H1 (cell line): ENCODE data around the gene SARNP. TPM values are rescaled to one million over a fixed set of nuclear protein-coding genes. Genes with fewer than 3 reads are reported as not detected.
A peak's percentile ranks its signal among the peaks of the same experiment; 100 is the strongest.

Source experiments
- CTCF ChIA-PET: fragments of 300-600 bp; sonication (Branson Sonifier 250); formaldehyde crosslinking; loops from one replicate; lab custom pipeline; 2021; ENCODE audit not compliant: partially characterized antibody; lab: Charles Lee
- POLR2A ChIA-PET: fragments of 300-600 bp; sonication (Branson Sonifier 250); formaldehyde crosslinking; loops from one replicate; lab custom pipeline; 2021; ENCODE audit warnings: inconsistent platforms; ENCODE audit not compliant: partially characterized antibody; lab: Charles Lee
- DNase-seq, 2 experiments: peaks; one replicate each; pipeline versions ENCODE4 v3.0.0 to v3.0.0-alpha.2; 2010 to 2022; ENCODE audit warnings: low spot score in 2 of 2, low read depth in 1 of 2, mixed read lengths in 1 of 2
- FAIRE-seq: peaks from 2 replicates; lab custom pipeline; 2011; peaks lifted over from hg19 to GRCh38; lab: Jason Lieb, UNC
- H2AFZ ChIP-seq: 2 replicates; pipeline ENCODE4 v1.8.1; 2012; ENCODE audit warnings: low read length, inconsistent platforms
- H2AK5ac ChIP-seq: 2 replicates; pipeline ENCODE4 v1.6.1; 2013; ENCODE audit warnings: low read depth, low read length
- H2BK120ac ChIP-seq: replicated peaks from 2 replicates; pipeline ENCODE3; 2013; ENCODE audit warnings: low read depth, low read length, inconsistent platforms
- H2BK12ac ChIP-seq: 2 replicates; pipeline ENCODE4 v1.6.1; 2013; ENCODE audit warnings: low read depth, low read length
- H2BK15ac ChIP-seq: 2 replicates; pipeline ENCODE4 v1.6.1; 2013; ENCODE audit warnings: low read length
- H2BK20ac ChIP-seq: 2 replicates; pipeline ENCODE4 v1.6.1; 2013; ENCODE audit warnings: low read length
- H2BK5ac ChIP-seq: 2 replicates; pipeline ENCODE4 v1.6.1; 2013; ENCODE audit warnings: low read depth, low read length
- H3K14ac ChIP-seq: 2 replicates; pipeline ENCODE4 v1.6.1; 2013; ENCODE audit warnings: inconsistent platforms; ENCODE audit not compliant: insufficient read length
- H3K18ac ChIP-seq: 2 replicates; pipeline ENCODE4 v1.6.1; 2013; ENCODE audit warnings: low read length; ENCODE audit errors: extremely low read depth
- H3K23ac ChIP-seq: 2 replicates; pipeline ENCODE4 v1.6.1; 2013; ENCODE audit warnings: inconsistent platforms; ENCODE audit not compliant: insufficient read length
- H3K23me2 ChIP-seq: 2 replicates; pipeline ENCODE4 v1.6.1; 2013; ENCODE audit warnings: low read depth, low read length
- H3K27ac ChIP-seq: 2 replicates; pipeline ENCODE4 v1.6.1; 2011; ENCODE audit warnings: low read depth, low read length, inconsistent platforms
- H3K27me3 ChIP-seq, 4 experiments: replicated peaks in 1 of 4; 1 replicate in 1 of 4; 2 replicates in 3 of 4; pipeline versions ENCODE4 v1.6.1 to v1.8.1; 2011 to 2013; ENCODE audit warnings: low read length in 3 of 4, mild to moderate bottlenecking in 3 of 4, inconsistent platforms in 2 of 4, mixed read lengths in 2 of 4, moderate library complexity in 1 of 4; ENCODE audit not compliant: control insufficient read depth in 3 of 4, insufficient read depth in 3 of 4; ENCODE audit errors: extremely low read depth in 1 of 4
- H3K36me3 ChIP-seq, 4 experiments: 2 replicates each; pipeline versions ENCODE4 v1.6.1 to v1.8.1; 2011 to 2013; ENCODE audit warnings: mild to moderate bottlenecking in 4 of 4, low read length in 3 of 4, moderate library complexity in 2 of 4, control low read depth in 1 of 4, inconsistent platforms in 1 of 4; ENCODE audit not compliant: insufficient read depth in 4 of 4, control insufficient read depth in 2 of 4
- H3K4ac ChIP-seq: replicated peaks from 2 replicates; pipeline ENCODE3; 2013; ENCODE audit warnings: low read length, low read depth, mixed read lengths, inconsistent platforms; ENCODE audit not compliant: insufficient read length
- H3K4me1 ChIP-seq, 4 experiments: replicated peaks in 1 of 4; 1 replicate in 1 of 4; 2 replicates in 3 of 4; pipeline versions ENCODE4 v1.6.1 to v1.8.1; 2011 to 2013; ENCODE audit warnings: low read length in 3 of 4, inconsistent platforms in 2 of 4, mixed read lengths in 1 of 4; ENCODE audit not compliant: insufficient read depth in 4 of 4, control insufficient read depth in 3 of 4
- H3K4me2 ChIP-seq, 2 experiments: 2 replicates each; pipeline versions ENCODE4 v1.6.1 to v1.8.1; 2011 to 2013; ENCODE audit warnings: low read depth in 2 of 2, low read length in 2 of 2, control low read depth in 1 of 2, inconsistent platforms in 1 of 2, mild to moderate bottlenecking in 1 of 2; ENCODE audit not compliant: insufficient read depth in 1 of 2
- H3K4me3 ChIP-seq, 4 experiments: fragments of 200-600, 300-600 bp in 1 of 4; sonication (generic), shearing (Covaris generic), sonication (Bioruptor Twin) in 1 of 4; 2 replicates each; pipeline versions ENCODE4 v1.5.1 to v1.8.1; 2011 to 2016; ENCODE audit warnings: low read length in 4 of 4, low read depth in 3 of 4, control low read depth in 2 of 4, inconsistent platforms in 2 of 4, mild to moderate bottlenecking in 2 of 4, mixed read lengths in 1 of 4, moderate library complexity in 1 of 4; ENCODE audit not compliant: insufficient read depth in 2 of 4; ENCODE audit errors: extremely low read depth in 1 of 4
- H3K56ac ChIP-seq: replicated peaks from 2 replicates; pipeline ENCODE3; 2013; ENCODE audit warnings: low read depth, mild to moderate bottlenecking, mixed read lengths, low read length, inconsistent platforms; ENCODE audit not compliant: insufficient read length
- H3K79me1 ChIP-seq: 2 replicates; pipeline ENCODE4 v1.6.1; 2013; ENCODE audit warnings: low read depth, low read length, control low read depth
- H3K79me2 ChIP-seq, 2 experiments: 2 replicates each; pipeline versions ENCODE4 v1.6.1 to v1.8.1; 2012 to 2013; ENCODE audit warnings: low read length in 2 of 2, mild to moderate bottlenecking in 2 of 2, inconsistent platforms in 1 of 2; ENCODE audit not compliant: insufficient read depth in 2 of 2, control insufficient read depth in 1 of 2
- H3K9ac ChIP-seq, 4 experiments: replicated peaks in 1 of 4; 1 replicate in 1 of 4; 2 replicates in 3 of 4; pipeline versions ENCODE4 v1.6.1 to v1.8.1; 2011 to 2013; ENCODE audit warnings: low read depth in 3 of 4, low read length in 3 of 4, control low read depth in 2 of 4, mild to moderate bottlenecking in 2 of 4, moderate library complexity in 2 of 4, inconsistent platforms in 1 of 4; ENCODE audit errors: extremely low read depth in 1 of 4
- H3K9me3 ChIP-seq, 2 experiments: 2 replicates each; pipeline versions ENCODE4 v1.6.1 to v1.8.1; 2012 to 2013; ENCODE audit warnings: mild to moderate bottlenecking in 2 of 2, moderate library complexity in 2 of 2, control low read depth in 1 of 2, inconsistent platforms in 1 of 2, low read depth in 1 of 2, low read length in 1 of 2, mixed read lengths in 1 of 2; ENCODE audit not compliant: insufficient read depth in 2 of 2
- H4K20me1 ChIP-seq, 2 experiments: replicated peaks in 1 of 2; 2 replicates each; pipeline versions ENCODE3 to v1.8.1; 2011 to 2013; ENCODE audit warnings: inconsistent platforms in 2 of 2, low read length in 2 of 2, mild to moderate bottlenecking in 1 of 2; ENCODE audit not compliant: insufficient read depth in 2 of 2, control insufficient read depth in 1 of 2
- H4K5ac ChIP-seq: 2 replicates; pipeline ENCODE4 v1.6.1; 2013; ENCODE audit warnings: low read length, low read depth, mixed read lengths, inconsistent platforms; ENCODE audit not compliant: insufficient read length
- H4K8ac ChIP-seq: 2 replicates; pipeline ENCODE4 v1.8.0; 2013; ENCODE audit warnings: mild to moderate bottlenecking, moderate library complexity, low read length, inconsistent platforms; ENCODE audit not compliant: insufficient read depth; ENCODE audit errors: extremely low read depth
- H4K91ac ChIP-seq: replicated peaks from 2 replicates; pipeline ENCODE3; 2013; ENCODE audit warnings: low read length, mixed read lengths, inconsistent platforms; ENCODE audit not compliant: insufficient read length
- HDAC2 ChIP-seq, 2 experiments: fragments of 300-600 bp in 1 of 2; sonication (generic) in 1 of 2; IDR thresholded peaks; 2 replicates each; pipeline ENCODE4 v1.6.1; 2011 to 2012; ENCODE audit warnings: low read depth in 2 of 2, low read length in 2 of 2, mild to moderate bottlenecking in 2 of 2, moderate library complexity in 2 of 2, borderline replicate concordance in 1 of 2, inconsistent platforms in 1 of 2
- MAFK ChIP-seq: IDR thresholded peaks from 2 replicates; pipeline ENCODE4 v1.6.1; 2012; ENCODE audit warnings: low read depth, mild to moderate bottlenecking, improper control_type of control experiment, low read length
- POU5F1 ChIP-seq: IDR thresholded peaks from 2 replicates; pipeline ENCODE4 v1.6.1; 2011; ENCODE audit warnings: low read depth, mild to moderate bottlenecking, low read length, moderate library complexity
- SP1 ChIP-seq: IDR thresholded peaks from 2 replicates; pipeline ENCODE4 v1.6.1; 2011; ENCODE audit warnings: low read depth, low read length
- YY1 ChIP-seq: IDR thresholded peaks from 2 replicates; pipeline ENCODE4 v1.6.1; 2011; ENCODE audit warnings: low read depth, mild to moderate bottlenecking, low read length
- ZNF274 ChIP-seq: IDR thresholded peaks from 2 replicates; pipeline ENCODE4 v1.7.0; 2012; ENCODE audit warnings: low read length, borderline replicate concordance; ENCODE audit errors: extremely low read depth
- WGBS, 2 experiments: shearing (Covaris generic) in 1 of 2; methylation state at CpG; one replicate each; pipeline versions ENCODE4 v1.1.6 to v1.1.7; 2013 to 2015; ENCODE audit warnings: low lambda C conversion rate in 2 of 2, mixed read lengths in 2 of 2, inconsistent platforms in 1 of 2, low coverage in 1 of 2, missing lambda C conversion rate in 1 of 2; ENCODE audit not compliant: insufficient replicate concordance in 2 of 2, insufficient coverage in 1 of 2, insufficient read length in 1 of 2; ENCODE audit errors: extremely low coverage in 1 of 2, missing lambda C conversion rate in 1 of 2; 5-methylcytosine and 5-hydroxymethylcytosine counted together
- polyA plus RNA-seq, 7 experiments: library from polyadenylated mRNA; depleted of rRNA in 3 of 7; stranded (reverse) in 5 of 7; unstranded in 2 of 7; fragments of >200 nt in 5 of 7; fragments of 200-250 nt in 2 of 7; gene quantifications; 1 replicate in 5 of 7; 2 replicates in 1 of 7; 4 replicates in 1 of 7; pipeline versions ENCODE4 v1.2.1 to v1.2.3, GENCODE V29; 2011 to 2013; ENCODE audit warnings: missing spikeins in 2 of 7, mixed read lengths in 2 of 7
- total RNA-seq: library from RNA; stranded (reverse); fragmentation: NEBNext Ultra II Directional; extraction: Animal tissue kit (Norgen Biotek cat#: 25700); gene quantifications from 2 replicates; pipeline ENCODE4 v1.2.1, GENCODE V29; 2021
- TF ChIP-seq, protein P1 (sequence below), 3 experiments: IDR thresholded peaks; 1 replicate in 2 of 3; 2 replicates in 1 of 3; pipeline versions ENCODE4 v1.5.1 to v1.6.1; 2011; ENCODE audit warnings: low read length in 3 of 3, mild to moderate bottlenecking in 3 of 3, inconsistent platforms in 2 of 3, low read depth in 1 of 3, moderate library complexity in 1 of 3; ENCODE audit not compliant: insufficient read depth in 1 of 3; ENCODE audit errors: control extremely low read depth in 1 of 3

The SARNP gene
- total and polyA plus RNA-seq, 2 of the 8 experiments (the other 6 are each of a cell fraction or from before 2014, with no cell fraction given), result 114 to 226 TPM

DNA sequence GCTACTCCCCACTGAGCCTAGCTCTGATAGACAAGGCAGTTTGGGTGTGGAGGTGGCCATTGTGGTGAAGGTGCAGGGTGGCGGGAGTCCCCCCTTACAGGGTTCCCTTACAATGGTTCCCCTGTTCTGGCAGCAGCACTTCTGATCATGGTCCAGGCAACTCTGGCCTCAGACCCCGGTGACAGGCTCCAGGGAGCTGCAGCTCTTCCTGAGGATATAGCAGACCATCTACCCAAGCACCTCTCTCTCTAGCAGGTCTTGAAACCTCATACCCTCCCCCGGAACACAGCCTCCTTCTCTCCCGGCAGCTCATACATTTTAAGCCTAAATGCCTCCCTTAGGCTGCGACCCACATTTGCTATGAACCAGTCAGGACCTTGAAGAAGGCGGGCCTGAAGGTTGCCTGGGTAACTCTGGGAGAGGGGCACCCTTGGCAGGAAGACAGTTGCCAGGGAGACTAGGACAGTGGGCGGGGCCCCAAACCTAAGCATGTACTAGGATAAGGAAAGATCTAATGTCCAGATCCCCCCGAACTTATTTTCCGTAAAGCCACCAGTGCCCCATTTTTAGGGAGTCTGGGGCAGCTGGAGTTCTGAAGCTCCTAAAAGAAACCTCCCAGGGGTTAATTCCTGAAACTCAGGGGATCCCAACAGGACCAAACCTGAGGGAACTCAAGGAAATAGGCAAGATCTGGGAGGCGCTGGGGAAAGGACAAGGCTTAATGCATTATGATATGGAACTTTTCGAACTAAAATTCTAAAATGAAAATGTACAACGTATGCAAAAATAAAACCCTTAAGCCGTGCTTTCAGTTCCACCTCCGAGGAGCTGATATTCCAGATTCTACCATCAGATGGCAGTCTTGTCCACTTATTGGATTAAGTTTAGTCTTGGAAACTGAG, 79.2 kb downstream of the SARNP start:
- peak overlapping the region in 3 of 4 experiments; percentile 29 to 38 (median 33); a peak in 6 of 7 replicates for H3K9ac ChIP-seq
- CTCF ChIA-PET, result interaction anchor here (0.6 to 11.1 kb wide), 60 partner anchors 9 to 1847 kb away, joined by 3 to 229 read pairs (median 5); partner anchors contain the start of genes BLOC1S1, CD63, DNAJC14 and ITGA7
- 2% methylated on average over 14 of the region's 14 CpGs; no CpG with 5 or more reads in 1 of the 2 experiments for WGBS, 2 experiments
- DNase-seq (peak in 1 of 2 experiments; percentile 88), FAIRE-seq (peak; percentile 69)
- peak overlapping the region; percentile 84 for H2BK5ac ChIP-seq
- no peak overlapping the region for H4K8ac ChIP-seq
- H3K14ac ChIP-seq, result no peak overlapping the region
- H4K5ac ChIP-seq, result peak overlapping the region; percentile 25
- no peak overlapping the region for H2AK5ac ChIP-seq
- peaks cover 8% of the 10 kb centered on the region for H3K23me2 ChIP-seq
- peaks cover 2 to 23% (median 10%) of the 10 kb centered on the region in 4 experiments; a peak in 6 of 7 replicates for H3K4me1 ChIP-seq
- H3K9me3 ChIP-seq, result no peaks in the 10 kb centered on the region
- no peaks in the 10 kb centered on the region for H4K20me1 ChIP-seq
- H3K79me1 ChIP-seq, result no peaks in the 10 kb centered on the region
- no peak overlapping the region for H4K91ac ChIP-seq
- peak overlapping the region; percentile 45 to 65 (median 56) for H3K4me3 ChIP-seq
- H2AFZ ChIP-seq, result peak overlapping the region; percentile 88
- no peak overlapping the region for H2BK20ac ChIP-seq
- no peaks in the 10 kb centered on the region; a peak in 1 of 4 replicates for H3K79me2 ChIP-seq
- H3K27ac ChIP-seq, result peak overlapping the region; percentile 46; the same call in 1 of the 2 replicates
- H3K23ac ChIP-seq, result no peak overlapping the region
- H2BK12ac ChIP-seq, result no peak overlapping the region
- peak overlapping the region; percentile 77 to 86 for H3K4me2 ChIP-seq
- H3K56ac ChIP-seq, result peak overlapping the region; percentile 48
- H3K36me3 ChIP-seq, result no peaks in the 10 kb centered on the region
- POLR2A ChIA-PET, result interaction anchor here (0.6 to 34.1 kb wide), 22 partner anchors 9 to 341 kb away, joined by 3 to 809 read pairs (median 4); partner anchors contain the start of genes BLOC1S1, CD63, DGKA and DNAJC14
- H3K27me3 ChIP-seq, result no peaks in the 10 kb centered on the region
- H3K18ac ChIP-seq, result peak overlapping the region; percentile 68
- no peak overlapping the region for H2BK120ac ChIP-seq
- no peak overlapping the region for H2BK15ac ChIP-seq
- no peak overlapping the region for H3K4ac ChIP-seq
- TF ChIP-seq HDAC2 (IDR thresholded peaks at IDR 0.05; ENCODE audit: borderline replicate concordance in 1 of 2, low read depth in 2 of 2, low read length in 2 of 2), result no peak; a peak in 1 of 4 replicates
- TF ChIP-seq, protein P1, sequence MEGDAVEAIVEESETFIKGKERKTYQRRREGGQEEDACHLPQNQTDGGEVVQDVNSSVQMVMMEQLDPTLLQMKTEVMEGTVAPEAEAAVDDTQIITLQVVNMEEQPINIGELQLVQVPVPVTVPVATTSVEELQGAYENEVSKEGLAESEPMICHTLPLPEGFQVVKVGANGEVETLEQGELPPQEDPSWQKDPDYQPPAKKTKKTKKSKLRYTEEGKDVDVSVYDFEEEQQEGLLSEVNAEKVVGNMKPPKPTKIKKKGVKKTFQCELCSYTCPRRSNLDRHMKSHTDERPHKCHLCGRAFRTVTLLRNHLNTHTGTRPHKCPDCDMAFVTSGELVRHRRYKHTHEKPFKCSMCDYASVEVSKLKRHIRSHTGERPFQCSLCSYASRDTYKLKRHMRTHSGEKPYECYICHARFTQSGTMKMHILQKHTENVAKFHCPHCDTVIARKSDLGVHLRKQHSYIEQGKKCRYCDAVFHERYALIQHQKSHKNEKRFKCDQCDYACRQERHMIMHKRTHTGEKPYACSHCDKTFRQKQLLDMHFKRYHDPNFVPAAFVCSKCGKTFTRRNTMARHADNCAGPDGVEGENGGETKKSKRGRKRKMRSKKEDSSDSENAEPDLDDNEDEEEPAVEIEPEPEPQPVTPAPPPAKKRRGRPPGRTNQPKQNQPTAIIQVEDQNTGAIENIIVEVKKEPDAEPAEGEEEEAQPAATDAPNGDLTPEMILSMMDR (IDR thresholded peaks at IDR 0.05; ENCODE audit: control extremely low read depth in 1 of 3, insufficient read depth in 1 of 3, low read depth in 1 of 3, low read length in 3 of 3), result peak in 2 of 3 experiments; percentile 70 to 84; a peak in 3 of 4 replicates
- TF ChIP-seq ZNF274, result no peak
- 0 out of 2 replicates have a peak, but pooled peaks have one; percentile 15 for TF ChIP-seq MAFK
- peak; percentile 57; the same call in 1 of the 2 replicates for TF ChIP-seq SP1
- TF ChIP-seq POU5F1, result no peak
- TF ChIP-seq YY1, result peak; percentile 73; the same call in 1 of the 2 replicates
